HepG2 (cell line): Measurements from ENCODE around the gene GPLD1. TPM values are rescaled to one million over a fixed set of nuclear protein-coding genes. Genes with fewer than 3 reads are reported as not detected.

ENCODE experiments used
- ATF7-NPFF ChIP-seq: sonication (generic); formaldehyde crosslinking; IDR thresholded peaks from 2 replicates; pipeline ENCODE4 v1.8.1; 2023; ENCODE audit warnings: mild to moderate bottlenecking, low read depth, missing genetic modification reagents, moderate library complexity
- CTCF ChIP-seq: sonication (generic); formaldehyde crosslinking; IDR thresholded peaks from 2 replicates; pipeline ENCODE4 v1.5.0; 2020; ENCODE audit warnings: mild to moderate bottlenecking, missing genetic modification reagents, moderate library complexity
- EZH2 ChIP-seq: conservative IDR thresholded peaks from 2 replicates; pipeline ENCODE4 v1.6.1; 2012; ENCODE audit warnings: mild to moderate bottlenecking, low read depth, low read length, moderate library complexity
- GATA4 ChIP-seq: sonication (generic); IDR thresholded peaks from 2 replicates; pipeline ENCODE4 v1.6.1; 2016; ENCODE audit warnings: antibody characterized with exemption, low read depth, borderline replicate concordance
- GTF2F1 ChIP-seq: fragments of 150-350 bp; IDR thresholded peaks from 2 replicates; pipeline ENCODE4 v1.6.1; 2014; ENCODE audit warnings: low read length
- MED13 ChIP-seq: sonication (generic); formaldehyde crosslinking; IDR thresholded peaks from 2 replicates; pipeline ENCODE4 v1.5.0; 2020; ENCODE audit warnings: missing genetic modification reagents
- SNAI1 ChIP-seq: sonication (generic); formaldehyde crosslinking; IDR thresholded peaks from 2 replicates; pipeline ENCODE4 v1.5.0; 2020; ENCODE audit warnings: mild to moderate bottlenecking, missing genetic modification reagents, borderline replicate concordance
- THYN1 ChIP-seq: sonication (generic); formaldehyde crosslinking; IDR thresholded peaks from 2 replicates; pipeline ENCODE4 v1.8.1; 2023; ENCODE audit warnings: low read depth, mild to moderate bottlenecking, moderate library complexity, missing genetic modification reagents, borderline replicate concordance
- UBTF ChIP-seq: sonication (generic); formaldehyde crosslinking; IDR thresholded peaks from 2 replicates; pipeline ENCODE4 v1.4.0; 2020; ENCODE audit warnings: mild to moderate bottlenecking, missing genetic modification reagents
- ZFP1 ChIP-seq: IDR thresholded peaks from 2 replicates; pipeline ENCODE4 v1.6.1; 2016
- ZNF205 ChIP-seq: IDR thresholded peaks from 2 replicates; pipeline ENCODE4 v1.6.1; 2018; ENCODE audit warnings: missing biosample characterization, missing genetic modification reagents
- ZNF740 ChIP-seq: sonication (generic); formaldehyde crosslinking; IDR thresholded peaks from 2 replicates; pipeline ENCODE4 v1.4.0; 2020; ENCODE audit warnings: missing genetic modification reagents
- ZSCAN31 ChIP-seq: sonication (generic); formaldehyde crosslinking; IDR thresholded peaks from 2 replicates; pipeline ENCODE4 v1.5.0; 2020; ENCODE audit warnings: low read depth, mild to moderate bottlenecking, missing genetic modification reagents
- polyA plus RNA-seq, 8 experiments: library from polyadenylated mRNA; depleted of rRNA in 3 of 8; stranded (reverse) in 7 of 8; unstranded in 1 of 8; fragments of >200 nt; fragmentation: Illumina TruSeq in 4 of 8; extraction: Trizol in 4 of 8; gene quantifications; 2 replicates each; pipeline versions ENCODE4 v1.2.1 to v1.2.3, GENCODE V29; 2011 to 2016; ENCODE audit warnings: low read depth in 4 of 8, missing spikeins in 1 of 8, mixed read lengths in 1 of 8; ENCODE audit not compliant: insufficient read depth in 1 of 8
- total RNA-seq, 5 experiments: library from RNA; depleted of rRNA; stranded (reverse); fragments of >200 nt; fragmentation: Illumina TruSeq; extraction: Trizol; gene quantifications; 2 replicates each; pipeline ENCODE4 v1.2.3, GENCODE V29; 2016; ENCODE audit warnings: low read depth in 1 of 5
- TF ChIP-seq, protein P1 (sequence below): sonication (generic); formaldehyde crosslinking; IDR thresholded peaks from 2 replicates; pipeline ENCODE4 v1.5.0; 2020; ENCODE audit warnings: mild to moderate bottlenecking, missing genetic modification reagents, borderline replicate concordance
- TF ChIP-seq, protein P2 (sequence below): sonication (generic); formaldehyde crosslinking; IDR thresholded peaks from 2 replicates; pipeline ENCODE4 v1.4.0; 2020; ENCODE audit warnings: missing genetic modification reagents
- TF ChIP-seq, protein P3 (sequence below): sonication (generic); formaldehyde crosslinking; IDR thresholded peaks from 2 replicates; pipeline ENCODE4 v1.5.1; 2020; ENCODE audit warnings: mild to moderate bottlenecking, moderate library complexity, missing genetic modification reagents
- TF ChIP-seq, protein P4 (sequence below): sonication (generic); formaldehyde crosslinking; IDR thresholded peaks from 2 replicates; pipeline ENCODE4 v1.4.0; 2020; ENCODE audit warnings: mild to moderate bottlenecking, missing genetic modification reagents

The GPLD1 gene
- total and polyA plus RNA-seq, 2 of the 13 experiments (the other 11 are each of a cell fraction or from before 2014, with no cell fraction given) = 6.2 to 7.6 TPM

DNA sequence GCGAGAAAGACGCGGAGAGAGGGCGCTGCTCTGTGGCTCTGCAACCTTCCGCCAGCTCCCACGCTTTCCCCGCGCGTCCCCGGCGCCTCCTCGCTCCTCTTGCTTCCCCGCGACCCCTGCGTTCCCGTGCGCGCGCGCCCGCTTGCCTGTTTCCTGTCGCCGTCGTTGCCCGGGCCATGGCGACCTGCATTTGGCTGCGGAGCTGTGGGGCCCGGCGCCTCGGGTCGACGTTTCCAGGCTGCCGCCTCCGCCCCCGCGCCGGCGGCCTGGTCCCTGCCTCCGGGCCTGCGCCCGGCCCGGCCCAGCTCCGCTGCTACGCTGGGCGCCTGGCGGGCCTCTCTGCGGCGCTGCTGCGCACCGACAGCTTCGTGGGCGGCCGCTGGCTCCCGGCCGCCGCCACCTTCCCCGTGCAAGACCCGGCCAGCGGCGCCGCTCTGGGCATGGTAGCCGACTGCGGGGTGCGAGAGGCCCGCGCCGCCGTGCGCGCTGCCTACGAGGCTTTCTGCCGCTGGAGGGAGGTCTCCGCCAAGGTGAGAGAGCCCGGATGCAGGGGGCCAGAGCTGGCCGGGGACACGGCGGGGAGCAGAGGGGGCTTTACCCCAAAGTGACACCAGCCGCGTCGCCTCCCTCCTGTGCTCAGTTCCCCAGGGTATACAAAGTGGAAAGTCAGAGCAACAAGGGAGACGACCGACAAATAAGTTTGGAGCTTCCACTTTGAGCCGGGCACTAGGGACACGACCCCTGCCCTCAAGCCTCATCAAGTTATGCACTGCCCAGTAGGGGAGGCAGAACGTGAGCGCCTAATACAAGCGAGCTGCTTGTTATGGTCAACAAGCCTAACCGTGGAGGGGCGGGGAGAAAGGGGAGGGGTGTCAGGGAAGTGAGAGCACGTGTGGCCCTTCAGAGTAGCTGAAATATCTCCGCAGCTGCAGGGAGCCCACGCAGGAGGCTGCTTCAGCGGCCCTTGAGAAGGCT, 5.7 kb upstream of the GPLD1 start, which contains the start of gene ALDH5A1 (continued):
- TF ChIP-seq, protein P1, sequence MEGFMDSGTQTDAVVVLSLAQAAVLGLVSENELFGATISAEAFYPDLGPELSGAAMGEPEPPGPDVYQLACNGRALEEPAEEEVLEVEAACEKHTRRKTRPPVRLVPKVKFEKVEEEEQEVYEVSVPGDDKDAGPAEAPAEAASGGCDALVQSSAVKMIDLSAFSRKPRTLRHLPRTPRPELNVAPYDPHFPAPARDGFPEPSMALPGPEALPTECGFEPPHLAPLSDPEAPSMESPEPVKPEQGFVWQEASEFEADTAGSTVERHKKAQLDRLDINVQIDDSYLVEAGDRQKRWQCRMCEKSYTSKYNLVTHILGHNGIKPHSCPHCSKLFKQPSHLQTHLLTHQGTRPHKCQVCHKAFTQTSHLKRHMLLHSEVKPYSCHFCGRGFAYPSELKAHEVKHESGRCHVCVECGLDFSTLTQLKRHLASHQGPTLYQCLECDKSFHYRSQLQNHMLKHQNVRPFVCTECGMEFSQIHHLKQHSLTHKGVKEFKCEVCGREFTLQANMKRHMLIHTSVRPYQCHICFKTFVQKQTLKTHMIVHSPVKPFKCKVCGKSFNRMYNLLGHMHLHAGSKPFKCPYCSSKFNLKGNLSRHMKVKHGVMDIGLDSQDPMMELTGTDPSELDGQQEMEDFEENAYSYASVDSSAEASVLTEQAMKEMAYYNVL = peak; percentile 51; the same call in 1 of the 2 replicates
- TF ChIP-seq GTF2F1 (no peak), GATA4 (no peak), SNAI1 (CRISPR knock-in tag) (no peak), ZNF740 (CRISPR knock-in tag) (no peak), THYN1 (no peak), UBTF (CRISPR knock-in tag) (peak; percentile 99), MED13 (CRISPR knock-in tag) (peak; percentile 88; the same call in 1 of the 2 replicates), ZSCAN31 (peak; percentile 66), ATF7-NPFF (CRISPR knock-in tag) (peak; percentile 84; the same call in 1 of the 2 replicates), ZNF205 (CRISPR knock-in tag) (peak; percentile 53), ZFP1 (0 out of 2 replicates have a peak, but pooled peaks have one; percentile 61), CTCF (CRISPR knock-in tag) (peak; percentile 83), EZH2 (no peak)
- TF ChIP-seq, protein P2, sequence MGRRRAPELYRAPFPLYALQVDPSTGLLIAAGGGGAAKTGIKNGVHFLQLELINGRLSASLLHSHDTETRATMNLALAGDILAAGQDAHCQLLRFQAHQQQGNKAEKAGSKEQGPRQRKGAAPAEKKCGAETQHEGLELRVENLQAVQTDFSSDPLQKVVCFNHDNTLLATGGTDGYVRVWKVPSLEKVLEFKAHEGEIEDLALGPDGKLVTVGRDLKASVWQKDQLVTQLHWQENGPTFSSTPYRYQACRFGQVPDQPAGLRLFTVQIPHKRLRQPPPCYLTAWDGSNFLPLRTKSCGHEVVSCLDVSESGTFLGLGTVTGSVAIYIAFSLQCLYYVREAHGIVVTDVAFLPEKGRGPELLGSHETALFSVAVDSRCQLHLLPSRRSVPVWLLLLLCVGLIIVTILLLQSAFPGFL = 0 out of 2 replicates have a peak, but pooled peaks have one; percentile 72
- TF ChIP-seq, protein P3, sequence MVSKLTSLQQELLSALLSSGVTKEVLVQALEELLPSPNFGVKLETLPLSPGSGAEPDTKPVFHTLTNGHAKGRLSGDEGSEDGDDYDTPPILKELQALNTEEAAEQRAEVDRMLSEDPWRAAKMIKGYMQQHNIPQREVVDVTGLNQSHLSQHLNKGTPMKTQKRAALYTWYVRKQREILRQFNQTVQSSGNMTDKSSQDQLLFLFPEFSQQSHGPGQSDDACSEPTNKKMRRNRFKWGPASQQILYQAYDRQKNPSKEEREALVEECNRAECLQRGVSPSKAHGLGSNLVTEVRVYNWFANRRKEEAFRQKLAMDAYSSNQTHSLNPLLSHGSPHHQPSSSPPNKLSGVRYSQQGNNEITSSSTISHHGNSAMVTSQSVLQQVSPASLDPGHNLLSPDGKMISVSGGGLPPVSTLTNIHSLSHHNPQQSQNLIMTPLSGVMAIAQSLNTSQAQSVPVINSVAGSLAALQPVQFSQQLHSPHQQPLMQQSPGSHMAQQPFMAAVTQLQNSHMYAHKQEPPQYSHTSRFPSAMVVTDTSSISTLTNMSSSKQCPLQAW (CRISPR knock-in tag) = peak; percentile 46; the same call in 1 of the 2 replicates
- TF ChIP-seq, protein P4, sequence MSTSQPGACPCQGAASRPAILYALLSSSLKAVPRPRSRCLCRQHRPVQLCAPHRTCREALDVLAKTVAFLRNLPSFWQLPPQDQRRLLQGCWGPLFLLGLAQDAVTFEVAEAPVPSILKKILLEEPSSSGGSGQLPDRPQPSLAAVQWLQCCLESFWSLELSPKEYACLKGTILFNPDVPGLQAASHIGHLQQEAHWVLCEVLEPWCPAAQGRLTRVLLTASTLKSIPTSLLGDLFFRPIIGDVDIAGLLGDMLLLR (CRISPR knock-in tag) = no peak
